Gastrocnemius medialis (tissue), 4 donors: ENCODE measurements around the gene FMN2. TPM values are rescaled to one million over a fixed set of nuclear protein-coding genes. Genes with fewer than 3 reads are reported as not detected.

Experiments
- ATAC-seq, 2 donors: fragments of 150-250 bp; one replicate each; pipeline ENCODE4 v1.9.1; 2016
- DNase-seq, 2 donors: peaks; one replicate each; pipeline ENCODE4 v3.0.0-alpha.2; 2019
- H3K27ac ChIP-seq, 4 donors: fragments of 200-600 bp; sonication (generic); 1 replicate in 1 of 4; 2 replicates in 3 of 4; pipeline ENCODE4 v1.5.1; 2016 to 2018; ENCODE audit warnings: mild to moderate bottlenecking in 2 of 4, moderate library complexity in 1 of 4
- H3K27me3 ChIP-seq, 3 donors: fragments of 200-600 bp; sonication (generic) in 2 of 3; 1 replicate in 1 of 3; 2 replicates in 2 of 3; pipeline versions ENCODE4 v1.5.1 to v1.6.0; 2016 to 2019; ENCODE audit warnings: mild to moderate bottlenecking in 1 of 3, moderate library complexity in 1 of 3
- H3K36me3 ChIP-seq, 2 donors: fragments of 200-600 bp; sonication (generic) in 1 of 2; one replicate each; pipeline ENCODE4 v1.5.1; 2017 to 2018
- H3K4me1 ChIP-seq, 2 donors: fragments of 200-600 bp; sonication (generic) in 1 of 2; one replicate each; pipeline ENCODE4 v1.5.1; 2016 to 2017; ENCODE audit warnings: mild to moderate bottlenecking in 2 of 2
- H3K4me3 ChIP-seq, 4 donors: fragments of 200-600 bp; sonication (generic) in 3 of 4; 1 replicate in 1 of 4; 2 replicates in 3 of 4; pipeline ENCODE4 v1.5.1; 2016 to 2019; ENCODE audit warnings: mild to moderate bottlenecking in 2 of 4
- H3K9me3 ChIP-seq, 3 donors: fragments of 200-600 bp; sonication (generic) in 2 of 3; 1 replicate in 1 of 3; 2 replicates in 2 of 3; pipeline ENCODE4 v1.5.1; 2016 to 2019
- CTCF ChIP-seq, 5 experiments: fragments of 450-650 bp in 3 of 5; fragments of 200-600 bp in 2 of 5; sonication (generic) in 2 of 5; IDR thresholded peaks in 4 of 5; conservative IDR thresholded peaks in 1 of 5; 1 replicate in 4 of 5; 2 replicates in 1 of 5; pipeline ENCODE4 v1.5.1; 2016 to 2019; ENCODE audit warnings: antibody characterized with exemption in 5 of 5, mild to moderate bottlenecking in 3 of 5, moderate library complexity in 3 of 5
- POLR2A ChIP-seq, 2 donors: fragments of 450-650 bp; IDR thresholded peaks; one replicate each; pipeline ENCODE4 v1.6.1; 2017; ENCODE audit warnings: antibody characterized with exemption in 2 of 2, mild to moderate bottlenecking in 2 of 2, moderate library complexity in 2 of 2
- in situ Hi-C, 4 donors: fragments of 200-750 bp; cut with MboI; loops; one replicate each; pipeline versions ENCODE4 v1.15.0 to v1.8.0; 2017; ENCODE audit warnings: low sequenced_read_pairs in 4 of 4
- intact Hi-C: fragments of 100-400 bp; cut with DNase I; formaldehyde crosslinking; loops from one replicate; pipeline ENCODE4 v1.15.1; 2023; ENCODE audit warnings: low total_unique reads
- total RNA-seq, 4 donors: library from RNA; depleted of rRNA; stranded (reverse); fragments of >200 nt; gene quantifications; one replicate each; pipeline versions ENCODE4 v1.1.0 to v1.2.3, GENCODE V29; 2016

The FMN2 gene
- total RNA-seq, 4 donors from 2014 or later: 0.51 TPM; not detected in 3

GRCh38 chr1:240084749-240085148 is 6.9 kb upstream of the FMN2 start:
- DNase-seq (no peak), ATAC-seq (no peak)
- no peaks in the 10 kb centered on the region for H3K9me3 ChIP-seq
- H3K27me3 ChIP-seq: peaks cover 0 to 10% (median 6%) of the 10 kb centered on the region in 3 donors
- no peak overlapping the region for H3K4me3 ChIP-seq
- H3K4me1 ChIP-seq: no peaks in the 10 kb centered on the region
- intact Hi-C loops: no loop called here
- in situ Hi-C loops: no loop called here
- H3K27ac ChIP-seq: no peak overlapping the region
- H3K36me3 ChIP-seq: no peaks in the 10 kb centered on the region
- TF ChIP-seq POLR2A (IDR thresholded peaks at IDR 0.05) (no peak), CTCF (IDR thresholded peaks at IDR 0.05 in 4 of 5, conservative IDR thresholded peaks at IDR 0.05 in 1 of 5) (no peak)

GRCh38 chr1:240086726-240087125 is 5.0 kb upstream of the FMN2 start:
- no peak for DNase-seq
- ATAC-seq: no peak
- Histone ChIP-seq H3K4me1 (no peaks in the 10 kb centered on the region), H3K4me3 (no peak overlapping the region), H3K27ac (no peak overlapping the region), H3K9me3 (no peaks in the 10 kb centered on the region), H3K27me3 (peaks cover 14 to 28% (median 19%) of the 10 kb centered on the region in 3 donors), H3K36me3 (no peaks in the 10 kb centered on the region)
- intact Hi-C loops: no loop called here
- in situ Hi-C loops: no loop called here
- no peak for TF ChIP-seq POLR2A (IDR thresholded peaks at IDR 0.05)
- TF ChIP-seq CTCF (IDR thresholded peaks at IDR 0.05 in 4 of 5, conservative IDR thresholded peaks at IDR 0.05 in 1 of 5): no peak

GRCh38 chr1:240090014-240090413 is 1.7 kb upstream of the FMN2 start:
- peaks cover 37 to 60% (median 44%) of the 10 kb centered on the region in 3 donors for H3K27me3 ChIP-seq
- in situ Hi-C loops (no loop called here), intact Hi-C loops (no loop called here)
- no peak overlapping the region for H3K27ac ChIP-seq
- peaks cover 0 to 4% of the 10 kb centered on the region in 2 donors for H3K4me1 ChIP-seq
- no peak for TF ChIP-seq POLR2A (IDR thresholded peaks at IDR 0.05)
- TF ChIP-seq CTCF (IDR thresholded peaks at IDR 0.05 in 4 of 5, conservative IDR thresholded peaks at IDR 0.05 in 1 of 5): no peak
- no peak for ATAC-seq
- no peak overlapping the region for H3K4me3 ChIP-seq
- no peak for DNase-seq
- no peaks in the 10 kb centered on the region for H3K36me3 ChIP-seq
- no peaks in the 10 kb centered on the region for H3K9me3 ChIP-seq

GRCh38 chr1:240090957-240091600 is 604 bp upstream of the FMN2 start:
- in situ Hi-C loops: no loop called here
- TF ChIP-seq CTCF (IDR thresholded peaks at IDR 0.05 in 4 of 5, conservative IDR thresholded peaks at IDR 0.05 in 1 of 5) (no peak), POLR2A (IDR thresholded peaks at IDR 0.05) (no peak)
- ATAC-seq (no peak), DNase-seq (no peak)
- Histone ChIP-seq H3K9me3 (no peaks in the 10 kb centered on the region), H3K27ac (no peak overlapping the region), H3K27me3 (peaks cover 37 to 61% (median 44%) of the 10 kb centered on the region in 3 donors), H3K4me3 (no peak overlapping the region), H3K36me3 (no peaks in the 10 kb centered on the region), H3K4me1 (peaks cover 0 to 4% of the 10 kb centered on the region in 2 donors)
- intact Hi-C loops: no loop called here
